Urinary bladder (tissue), 4 donors: Measurements from ENCODE around the gene GABBR1. TPM values are rescaled to one million over a fixed set of nuclear protein-coding genes. Genes with fewer than 3 reads are reported as not detected.

ENCODE experiments used
- DNase-seq: peaks from one replicate; pipeline ENCODE4 v3.0.0-alpha.2; 2015; ENCODE audit errors: extremely low spot score
- H3K27ac ChIP-seq: one replicate; pipeline ENCODE4 v1.5.1; 2013; ENCODE audit warnings: low read depth, mild to moderate bottlenecking, moderate library complexity
- H3K36me3 ChIP-seq: one replicate; pipeline ENCODE4 v1.6.1; 2013; ENCODE audit warnings: mild to moderate bottlenecking, moderate library complexity; ENCODE audit not compliant: insufficient read depth
- H3K4me1 ChIP-seq: one replicate; pipeline ENCODE4 v1.6.1; 2013; ENCODE audit warnings: mild to moderate bottlenecking, moderate library complexity; ENCODE audit not compliant: insufficient read depth
- H3K4me3 ChIP-seq: one replicate; pipeline ENCODE4 v1.5.1; 2013; ENCODE audit warnings: low read depth, low read length
- WGBS: extraction: QIAGEN DNeasy Blood & Tissue Kit; methylation state at CpG from one replicate; pipeline ENCODE4 v1.1.7; 2013; 5-methylcytosine and 5-hydroxymethylcytosine counted together
- polyA plus RNA-seq: library from polyadenylated mRNA; stranded (reverse); fragments of 200-250 nt; gene quantifications from one replicate; pipeline ENCODE4 v1.2.3, GENCODE V29; 2013
- total RNA-seq: library from RNA; depleted of rRNA; stranded (reverse); fragments of >200 nt; gene quantifications from one replicate; pipeline ENCODE4 v1.2.3, GENCODE V29; 2014
- donor health status: healthy with polysubstance abuse.
- donor health status: healthy.

Gene GABBR1
- total and polyA plus RNA-seq, 2 donors: 39.1 to 39.4 TPM

GRCh38 chr6:29561091-29561490, 71.9 kb downstream of the GABBR1 start:
- Histone ChIP-seq H3K4me1 (no peaks in the 10 kb centered on the region), H3K4me3 (no peak overlapping the region), H3K36me3 (no peaks in the 10 kb centered on the region), H3K27ac (no peak overlapping the region)
- DNase-seq: no peak

DNA sequence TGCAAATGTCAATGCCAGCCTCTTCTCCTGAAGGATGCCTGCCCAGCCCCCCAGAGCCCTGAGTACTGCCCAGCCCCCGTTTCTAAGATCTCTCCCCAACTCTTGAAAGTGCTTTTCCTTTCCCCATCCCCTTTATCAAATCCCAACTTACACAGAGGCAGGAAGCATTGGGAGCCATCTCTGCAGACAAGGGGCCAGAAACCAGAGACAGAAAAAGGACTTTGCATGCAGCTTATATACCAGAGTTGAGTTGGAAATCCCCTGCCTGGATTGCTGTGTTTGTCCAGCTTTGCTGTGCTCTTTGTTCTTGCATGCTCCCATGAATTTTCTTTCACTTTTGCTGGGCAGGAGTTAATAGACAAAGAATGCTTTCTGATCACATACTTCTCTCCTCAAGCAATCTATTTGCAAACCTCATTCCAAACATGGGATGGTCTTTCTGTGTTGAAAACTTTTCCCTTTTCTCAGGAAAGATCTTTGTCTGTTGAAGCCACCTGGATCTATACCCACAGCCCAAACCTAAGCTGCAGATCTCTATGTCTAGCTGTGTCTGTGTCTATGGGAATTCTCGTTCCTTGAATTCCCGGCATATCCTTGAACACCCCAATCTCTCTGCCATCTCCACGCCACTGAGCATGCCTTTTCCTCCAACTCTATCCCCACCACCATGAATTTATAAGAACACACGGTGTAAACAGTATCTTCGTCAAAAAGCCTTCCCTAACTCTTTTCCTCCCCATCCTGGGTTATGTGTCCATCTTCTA, 73.3 kb downstream of the GABBR1 start, which contains the start of gene UBD:
Gene UBD, minus strand, starts transcription at position 209 of the 764 bp plus-strand sequence. Its CDS starts 31 bp downstream, at position 178.
- Histone ChIP-seq H3K36me3 (no peaks in the 10 kb centered on the region), H3K4me3 (no peak within 1 kb of the TSS), H3K4me1 (no peaks in the 10 kb centered on the region), H3K27ac (no peak within 1 kb of the TSS)
- no peak for DNase-seq
- 73% methylated on average over 6 of the region's 6 CpGs for WGBS

GRCh38 chr6:29558439-29559079, 74.4 kb downstream of the GABBR1 start:
- WGBS: 84% methylated on average over 22 of the region's 22 CpGs
- Histone ChIP-seq H3K36me3 (no peaks in the 10 kb centered on the region), H3K27ac (no peak overlapping the region), H3K4me3 (no peak overlapping the region), H3K4me1 (no peaks in the 10 kb centered on the region)
- no peak for DNase-seq

- DNase-seq: no peak
- Histone ChIP-seq H3K36me3 (no peaks in the 10 kb centered on the region), H3K27ac (no peak overlapping the region)
Measured at GRCh38 chr6:29557320-29557719, 75.7 kb downstream of the GABBR1 start.

GRCh38 chr6:29554764-29555163, 78.2 kb downstream of the GABBR1 start:
- no peak for DNase-seq
- Histone ChIP-seq H3K36me3 (no peaks in the 10 kb centered on the region), H3K27ac (no peak overlapping the region), H3K4me1 (no peaks in the 10 kb centered on the region), H3K4me3 (no peak overlapping the region)
- 80% methylated on average over 5 of the region's 5 CpGs for WGBS

More at GRCh38 chr6:29557320-29557719, 75.7 kb downstream of the GABBR1 start:
- H3K4me3 ChIP-seq: no peak overlapping the region
- H3K4me1 ChIP-seq: no peaks in the 10 kb centered on the region

GRCh38 chr6:29553268-29554057, 79.5 kb downstream of the GABBR1 start:
- H3K4me3 ChIP-seq: peak overlapping the region; percentile 29
- 2% methylated on average over 83 of the region's 83 CpGs for WGBS
- no peak overlapping the region for H3K27ac ChIP-seq
- peak; percentile 2 for DNase-seq
- no peaks in the 10 kb centered on the region for H3K36me3 ChIP-seq
- no peaks in the 10 kb centered on the region for H3K4me1 ChIP-seq

DNA sequence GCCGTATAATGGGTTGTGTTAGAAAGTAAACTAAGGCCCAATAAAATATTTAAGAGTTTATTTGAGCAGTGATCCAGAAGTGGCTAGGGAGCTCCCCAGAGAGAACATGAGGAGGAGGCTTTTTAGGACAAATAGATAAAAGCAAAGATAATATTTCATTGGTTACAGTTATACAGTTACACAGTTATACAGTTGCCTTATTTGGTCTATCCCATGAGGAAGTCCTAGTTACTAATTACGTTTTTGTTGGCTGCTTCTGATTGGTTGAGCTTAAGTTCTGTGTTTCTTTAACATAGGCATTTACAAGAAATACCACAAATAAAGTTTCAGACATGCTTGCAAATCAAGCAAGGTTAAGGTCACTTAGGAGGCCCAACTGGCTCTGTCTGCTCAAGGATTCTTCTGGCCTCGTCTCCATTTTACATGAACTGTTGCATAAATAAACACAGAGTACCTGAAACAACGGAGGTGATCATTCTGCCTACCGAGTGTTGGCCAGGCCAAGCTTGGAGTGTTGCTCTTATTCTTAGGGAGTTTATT, 80.4 kb downstream of the GABBR1 start:
- DNase-seq: peak; percentile 10
- H3K4me1 ChIP-seq: no peaks in the 10 kb centered on the region
- no peak overlapping the region for H3K27ac ChIP-seq
- no peaks in the 10 kb centered on the region for H3K36me3 ChIP-seq
- no peak overlapping the region for H3K4me3 ChIP-seq
- 14% methylated on average over 5 of the region's 5 CpGs for WGBS

DNA sequence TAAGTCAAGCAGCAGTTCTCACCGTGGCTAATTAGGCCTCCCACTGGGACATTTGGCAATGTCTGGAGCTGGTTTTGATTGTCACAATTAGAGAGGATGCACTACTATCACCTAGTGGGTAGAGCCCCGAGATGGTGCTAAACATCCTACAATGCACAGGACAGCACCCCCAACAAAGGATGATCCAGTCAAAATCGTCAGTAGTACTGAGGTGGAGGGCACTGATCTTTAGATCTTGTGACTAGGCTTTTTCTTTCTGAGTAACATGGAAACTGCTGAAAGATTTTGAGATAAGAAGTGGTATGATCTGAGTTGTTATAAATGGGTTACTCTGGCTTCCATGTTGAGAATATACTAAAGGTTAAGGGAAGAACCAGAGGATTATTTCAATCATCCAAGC, 85.4 kb downstream of the GABBR1 start:
- no peaks in the 10 kb centered on the region for H3K4me1 ChIP-seq

DNA sequence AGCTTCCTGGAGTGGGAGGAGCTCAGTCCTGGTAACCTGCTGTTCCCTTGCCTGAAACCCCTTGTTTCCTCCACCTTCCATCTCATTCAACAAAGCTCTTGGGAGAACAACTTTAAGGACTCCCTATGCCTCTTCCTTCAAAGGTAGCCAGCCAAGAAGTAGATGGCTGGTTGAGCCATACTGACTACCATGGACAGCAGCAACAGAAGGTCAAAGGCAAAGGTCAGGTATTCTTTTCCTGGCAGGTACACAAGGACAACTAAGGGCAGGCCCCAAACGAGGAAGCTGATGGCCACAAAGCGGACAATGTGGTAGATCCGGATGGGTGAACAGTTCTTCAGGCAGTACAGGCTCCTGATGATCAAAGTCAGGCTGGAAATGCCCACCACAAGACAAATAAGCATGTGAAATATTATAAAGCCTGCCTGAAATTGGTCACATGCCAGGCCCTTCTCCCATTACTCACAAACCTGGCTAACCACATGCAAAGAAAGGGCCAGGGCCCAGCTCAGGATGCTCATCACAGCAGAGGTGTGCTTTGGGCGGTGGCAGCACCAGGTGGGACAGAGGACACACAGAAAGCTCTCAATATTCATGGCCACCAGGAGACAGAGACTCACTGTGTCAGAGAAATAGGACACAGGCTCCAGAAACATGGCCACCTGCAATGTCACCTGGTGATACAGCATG, 95.1 kb downstream of the GABBR1 start:
- Histone ChIP-seq H3K4me1 (no peaks in the 10 kb centered on the region), H3K4me3 (no peak overlapping the region), H3K36me3 (no peaks in the 10 kb centered on the region), H3K27ac (no peak overlapping the region)
- DNase-seq: no peak
- WGBS: 74% methylated on average over 4 of the region's 4 CpGs

More for the DNA sequence above, 85.4 kb downstream of the GABBR1 start:
- Histone ChIP-seq H3K4me3 (no peak overlapping the region), H3K36me3 (no peaks in the 10 kb centered on the region), H3K27ac (no peak overlapping the region)
- no peak for DNase-seq
- WGBS: 36% methylated on average over 3 of the region's 3 CpGs

DNA sequence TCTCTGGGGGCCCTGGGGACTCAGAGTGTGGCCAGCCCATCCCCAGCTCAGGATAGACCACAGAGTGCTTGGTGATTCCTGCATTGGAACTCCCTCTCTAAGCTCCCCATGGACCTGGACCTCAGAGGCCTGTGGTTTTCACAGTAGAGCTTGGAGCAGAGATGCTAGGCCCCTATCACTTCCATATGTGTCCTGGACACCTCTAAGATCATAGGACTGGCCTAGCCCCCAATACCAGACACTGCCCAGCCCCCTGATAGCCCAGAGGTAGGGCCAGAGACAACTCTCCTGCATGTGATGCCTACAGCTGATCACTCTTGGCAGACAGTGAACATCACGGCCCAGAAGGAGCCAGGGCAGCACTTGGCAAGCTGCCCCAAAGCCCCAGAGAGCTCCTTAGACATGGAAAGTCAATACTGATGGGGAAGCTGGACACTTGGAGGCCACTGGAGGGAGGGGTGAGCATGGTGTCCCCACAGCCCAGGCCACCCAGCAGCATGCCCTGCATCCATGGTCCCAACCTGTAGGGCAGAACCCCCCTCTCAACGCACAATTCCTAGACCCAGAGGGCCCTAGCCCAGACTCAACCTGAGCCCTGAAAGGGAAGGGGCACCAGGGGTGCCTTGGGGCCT, 100.5 kb downstream of the GABBR1 start:
- no peaks in the 10 kb centered on the region for H3K36me3 ChIP-seq
- DNase-seq: no peak
- no peak overlapping the region for H3K27ac ChIP-seq
- H3K4me3 ChIP-seq: no peak overlapping the region
- 65% methylated on average over 2 of the region's 2 CpGs for WGBS
- H3K4me1 ChIP-seq: no peaks in the 10 kb centered on the region

- no peaks in the 10 kb centered on the region for H3K4me1 ChIP-seq
- 55% methylated on average over 3 of the region's 3 CpGs for WGBS
Measured at GRCh38 chr6:29531668-29532067, 101.3 kb downstream of the GABBR1 start.

DNA sequence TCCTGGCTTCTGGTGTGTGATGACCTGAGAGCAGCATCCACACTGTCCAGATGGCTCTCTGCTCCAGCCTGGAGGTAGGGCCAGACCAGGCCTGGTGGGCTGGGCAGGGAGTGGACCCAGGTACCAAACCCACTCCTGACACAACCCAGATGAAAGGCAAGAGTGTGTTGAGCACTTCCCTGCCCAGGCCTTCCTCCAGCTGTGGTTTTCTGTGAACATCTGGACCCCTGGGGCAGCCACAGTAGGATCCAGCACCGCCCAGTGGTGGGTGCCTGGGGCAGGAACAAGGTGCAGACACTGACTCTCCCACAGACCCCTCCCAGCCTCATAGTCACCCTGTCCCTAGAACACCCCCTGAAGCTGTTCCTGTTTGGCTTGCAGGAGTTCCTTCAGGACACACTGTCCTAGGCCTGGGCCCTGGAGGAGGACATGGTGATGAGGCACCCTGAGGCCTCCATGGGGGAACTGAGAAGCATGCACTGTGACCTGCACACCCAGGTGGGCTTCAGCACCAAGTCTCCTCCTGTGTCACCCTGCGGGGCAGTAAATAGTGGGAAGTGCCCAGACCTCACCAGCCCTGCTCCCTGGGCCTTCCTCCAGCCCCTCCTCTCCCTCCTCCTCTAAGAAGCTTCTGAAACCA, 102.2 kb downstream of the GABBR1 start:
- H3K36me3 ChIP-seq: no peaks in the 10 kb centered on the region
- WGBS: 79% methylated on average over 2 of the region's 2 CpGs
- DNase-seq: no peak
- H3K4me1 ChIP-seq: no peaks in the 10 kb centered on the region
- no peak overlapping the region for H3K4me3 ChIP-seq
- H3K27ac ChIP-seq: no peak overlapping the region

More at GRCh38 chr6:29531668-29532067, 101.3 kb downstream of the GABBR1 start:
- Histone ChIP-seq H3K4me3 (no peak overlapping the region), H3K27ac (no peak overlapping the region), H3K36me3 (no peaks in the 10 kb centered on the region)
- no peak for DNase-seq
